Measurements from ENCODE around the gene SUCLG1.
A peak's percentile ranks its signal among the peaks of the same experiment; 100 is the strongest.

The SUCLG1 gene
- long read RNA-seq, transcript SUCLG1-201 (9 exons, 1,475 nt) = major isoform, 349 of 409 reads
- long read RNA-seq, partial matches to known transcripts = 39 of 409 reads
- long read RNA-seq, other reads (novel, unspliced or antisense) = 21 of 409 reads

DNA sequence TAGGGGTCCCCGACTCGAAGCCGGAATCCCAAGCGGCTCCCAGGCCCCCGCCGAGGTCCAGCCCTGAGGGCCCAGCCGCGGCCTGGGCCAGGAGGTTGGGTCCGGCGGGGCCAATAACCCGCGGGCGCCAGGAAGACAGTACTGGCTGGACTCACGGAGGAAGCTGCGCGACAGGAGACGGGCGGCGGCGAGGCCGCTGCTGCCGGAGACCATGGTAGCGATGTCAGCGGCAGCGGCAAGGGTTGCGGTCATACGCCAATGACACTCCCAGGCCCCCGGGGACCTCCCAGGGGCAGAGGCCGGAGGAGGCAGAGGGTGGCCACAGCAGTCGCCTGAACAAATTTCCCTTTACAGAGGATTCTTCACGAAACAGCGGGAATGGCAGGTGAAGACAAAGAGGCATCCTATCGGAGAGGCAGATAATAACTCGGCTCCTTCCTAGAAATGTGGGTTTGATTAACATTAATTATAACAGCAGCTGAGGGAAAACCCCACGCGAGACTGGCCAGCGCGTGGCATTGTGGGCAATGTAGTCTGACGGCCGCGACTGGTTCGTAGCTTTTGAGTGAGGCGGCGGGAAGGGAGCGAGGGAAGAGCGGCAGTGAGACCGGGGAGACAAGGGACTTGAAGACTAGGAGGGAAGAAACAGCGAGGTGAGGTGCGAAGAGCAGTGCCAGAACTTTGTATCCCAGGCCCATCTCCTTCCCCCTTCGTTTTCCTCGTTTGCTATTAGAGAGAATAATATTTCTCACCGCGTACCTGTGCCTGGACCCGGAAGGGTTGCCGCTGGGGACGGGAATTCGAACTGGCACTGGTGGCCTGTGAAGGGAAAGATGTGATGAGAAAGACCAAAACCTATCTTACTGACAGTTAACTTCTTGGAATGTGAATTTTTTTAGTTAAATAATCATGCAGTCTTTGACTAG lies at the start of gene SUCLG1:
Gene SUCLG1 (minus strand): TSS at position 263 of the 926 bp plus-strand sequence. CDS start 11 bp downstream, at position 252.
- TF ChIP-seq, protein P1, sequence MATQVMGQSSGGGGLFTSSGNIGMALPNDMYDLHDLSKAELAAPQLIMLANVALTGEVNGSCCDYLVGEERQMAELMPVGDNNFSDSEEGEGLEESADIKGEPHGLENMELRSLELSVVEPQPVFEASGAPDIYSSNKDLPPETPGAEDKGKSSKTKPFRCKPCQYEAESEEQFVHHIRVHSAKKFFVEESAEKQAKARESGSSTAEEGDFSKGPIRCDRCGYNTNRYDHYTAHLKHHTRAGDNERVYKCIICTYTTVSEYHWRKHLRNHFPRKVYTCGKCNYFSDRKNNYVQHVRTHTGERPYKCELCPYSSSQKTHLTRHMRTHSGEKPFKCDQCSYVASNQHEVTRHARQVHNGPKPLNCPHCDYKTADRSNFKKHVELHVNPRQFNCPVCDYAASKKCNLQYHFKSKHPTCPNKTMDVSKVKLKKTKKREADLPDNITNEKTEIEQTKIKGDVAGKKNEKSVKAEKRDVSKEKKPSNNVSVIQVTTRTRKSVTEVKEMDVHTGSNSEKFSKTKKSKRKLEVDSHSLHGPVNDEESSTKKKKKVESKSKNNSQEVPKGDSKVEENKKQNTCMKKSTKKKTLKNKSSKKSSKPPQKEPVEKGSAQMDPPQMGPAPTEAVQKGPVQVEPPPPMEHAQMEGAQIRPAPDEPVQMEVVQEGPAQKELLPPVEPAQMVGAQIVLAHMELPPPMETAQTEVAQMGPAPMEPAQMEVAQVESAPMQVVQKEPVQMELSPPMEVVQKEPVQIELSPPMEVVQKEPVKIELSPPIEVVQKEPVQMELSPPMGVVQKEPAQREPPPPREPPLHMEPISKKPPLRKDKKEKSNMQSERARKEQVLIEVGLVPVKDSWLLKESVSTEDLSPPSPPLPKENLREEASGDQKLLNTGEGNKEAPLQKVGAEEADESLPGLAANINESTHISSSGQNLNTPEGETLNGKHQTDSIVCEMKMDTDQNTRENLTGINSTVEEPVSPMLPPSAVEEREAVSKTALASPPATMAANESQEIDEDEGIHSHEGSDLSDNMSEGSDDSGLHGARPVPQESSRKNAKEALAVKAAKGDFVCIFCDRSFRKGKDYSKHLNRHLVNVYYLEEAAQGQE (IDR thresholded peaks at IDR 0.05; ENCODE audit: insufficient replicate concordance, low read depth) = peak; percentile 41
- TF ChIP-seq, protein P2, sequence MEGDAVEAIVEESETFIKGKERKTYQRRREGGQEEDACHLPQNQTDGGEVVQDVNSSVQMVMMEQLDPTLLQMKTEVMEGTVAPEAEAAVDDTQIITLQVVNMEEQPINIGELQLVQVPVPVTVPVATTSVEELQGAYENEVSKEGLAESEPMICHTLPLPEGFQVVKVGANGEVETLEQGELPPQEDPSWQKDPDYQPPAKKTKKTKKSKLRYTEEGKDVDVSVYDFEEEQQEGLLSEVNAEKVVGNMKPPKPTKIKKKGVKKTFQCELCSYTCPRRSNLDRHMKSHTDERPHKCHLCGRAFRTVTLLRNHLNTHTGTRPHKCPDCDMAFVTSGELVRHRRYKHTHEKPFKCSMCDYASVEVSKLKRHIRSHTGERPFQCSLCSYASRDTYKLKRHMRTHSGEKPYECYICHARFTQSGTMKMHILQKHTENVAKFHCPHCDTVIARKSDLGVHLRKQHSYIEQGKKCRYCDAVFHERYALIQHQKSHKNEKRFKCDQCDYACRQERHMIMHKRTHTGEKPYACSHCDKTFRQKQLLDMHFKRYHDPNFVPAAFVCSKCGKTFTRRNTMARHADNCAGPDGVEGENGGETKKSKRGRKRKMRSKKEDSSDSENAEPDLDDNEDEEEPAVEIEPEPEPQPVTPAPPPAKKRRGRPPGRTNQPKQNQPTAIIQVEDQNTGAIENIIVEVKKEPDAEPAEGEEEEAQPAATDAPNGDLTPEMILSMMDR (IDR thresholded peaks at IDR 0.05; ENCODE audit: insufficient read depth, low read length) = no peak
- no peak for TF ChIP-seq POLR2AphosphoS5 (IDR thresholded peaks at IDR 0.05; ENCODE audit: low read depth)
- no peak for TF ChIP-seq SPI1 (IDR thresholded peaks at IDR 0.05; ENCODE audit: borderline replicate concordance, low read depth)
- no peak for TF ChIP-seq GABPA (IDR thresholded peaks at IDR 0.05; ENCODE audit: low read depth)
- no peaks in the 10 kb centered on the region for H3K27me3 ChIP-seq (ENCODE audit: insufficient read depth, poor library complexity, severe bottlenecking)
- H3K4me3 ChIP-seq (replicated peaks; ENCODE audit: insufficient read depth, low read length) = peak within 1 kb of the TSS; percentile 93
- peak within 1 kb of the TSS; percentile 97 for H3K27ac ChIP-seq (replicated peaks)
- DNase-seq (ENCODE audit: low read depth in 1 of 2, low spot score in 1 of 2) = peak; percentile 72 to 87

DNA sequence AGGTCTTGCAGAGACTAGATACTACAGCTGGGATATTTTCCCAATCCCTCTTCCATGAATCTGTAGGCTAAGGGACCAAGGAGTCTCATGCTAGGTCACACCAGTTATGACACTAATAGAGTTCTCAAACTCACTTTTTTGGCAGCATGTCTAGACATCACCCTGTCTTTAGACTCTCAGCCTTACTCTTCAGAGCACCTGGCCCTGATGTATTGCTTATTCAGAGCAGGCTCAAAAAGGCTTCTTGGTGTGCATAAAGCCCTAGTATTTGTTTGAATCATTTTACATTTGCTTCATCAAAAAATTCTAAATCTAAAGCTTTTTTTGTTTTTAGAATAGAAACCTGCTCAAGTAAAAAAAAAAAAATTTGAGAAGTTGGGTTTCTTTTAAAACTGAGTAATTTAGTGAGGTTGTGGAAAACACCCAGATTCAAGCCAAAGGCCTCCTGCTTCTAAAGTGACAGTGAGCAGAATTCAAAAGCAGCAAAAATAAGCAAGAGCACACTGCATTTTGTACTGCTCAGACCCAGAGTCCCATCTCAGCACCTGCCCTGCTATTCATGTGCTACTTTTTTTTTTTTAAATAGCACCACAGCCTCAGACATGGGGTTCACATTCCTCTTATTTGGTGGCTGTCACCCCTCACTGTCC lies 39.2 kb upstream of the SUCLG1 start:
- Histone ChIP-seq H3K27me3 (ENCODE audit: insufficient read depth, poor library complexity, severe bottlenecking) (peaks cover 4% of the 10 kb centered on the region), H3K27ac (replicated peaks) (no peak overlapping the region), H3K4me3 (replicated peaks; ENCODE audit: insufficient read depth, low read length) (no peak overlapping the region)
- no peak for TF ChIP-seq GABPA (IDR thresholded peaks at IDR 0.05; ENCODE audit: low read depth)
- no peak for TF ChIP-seq POLR2AphosphoS5 (IDR thresholded peaks at IDR 0.05; ENCODE audit: low read depth)
- TF ChIP-seq, protein P2 (IDR thresholded peaks at IDR 0.05; ENCODE audit: insufficient read depth, low read length) = no peak
- TF ChIP-seq, protein P1 (IDR thresholded peaks at IDR 0.05; ENCODE audit: insufficient replicate concordance, low read depth) = no peak
- no peak for DNase-seq (ENCODE audit: low read depth in 1 of 2, low spot score in 1 of 2)

DNA sequence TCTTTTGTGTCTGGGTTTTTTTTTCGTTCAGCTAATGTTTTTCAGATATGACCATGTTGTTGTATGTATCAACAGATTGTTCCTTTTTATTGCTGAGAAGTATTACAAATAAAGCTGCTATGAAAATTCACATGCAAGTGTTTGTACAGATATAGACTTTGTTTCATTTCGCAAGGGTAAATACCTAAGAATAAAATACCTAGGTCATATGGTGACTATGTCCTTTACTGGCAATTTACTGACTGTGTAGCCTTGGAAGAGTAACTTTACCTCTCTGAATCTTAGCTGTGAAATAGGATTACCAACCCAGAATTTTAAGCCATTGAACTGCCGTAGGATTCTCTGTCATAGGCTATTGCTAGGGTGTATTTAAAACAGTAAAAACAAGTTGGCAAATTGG lies 38.2 kb upstream of the SUCLG1 start:
- no peak overlapping the region for H3K4me3 ChIP-seq (replicated peaks; ENCODE audit: insufficient read depth, low read length)
- no peak for DNase-seq (ENCODE audit: low read depth in 1 of 2, low spot score in 1 of 2)
- H3K27me3 ChIP-seq (ENCODE audit: insufficient read depth, poor library complexity, severe bottlenecking) = peaks cover 4% of the 10 kb centered on the region
- TF ChIP-seq POLR2AphosphoS5 (IDR thresholded peaks at IDR 0.05; ENCODE audit: low read depth) (no peak), SPI1 (IDR thresholded peaks at IDR 0.05; ENCODE audit: borderline replicate concordance, low read depth) (no peak), GABPA (IDR thresholded peaks at IDR 0.05; ENCODE audit: low read depth) (no peak)
- TF ChIP-seq, protein P1 (IDR thresholded peaks at IDR 0.05; ENCODE audit: insufficient replicate concordance, low read depth) = no peak
- TF ChIP-seq, protein P2 (IDR thresholded peaks at IDR 0.05; ENCODE audit: insufficient read depth, low read length) = no peak
- no peak overlapping the region for H3K27ac ChIP-seq (replicated peaks)

Data from HL-60 (cell line).